Cardiac fibroblast (primary cell): Measurements from ENCODE around the gene MYH9.

ENCODE experiments used
- DNase-seq, 2 donors: peaks; one replicate each; pipeline versions ENCODE4 v3.0.0 to v3.0.0-alpha.2; 2010; ENCODE audit warnings: low read depth in 2 of 2
- H3K4me3 ChIP-seq, 2 donors: replicated peaks in 1 of 2; 1 replicate in 1 of 2; 2 replicates in 1 of 2; pipeline ENCODE4 v1.5.1; 2011; ENCODE audit warnings: low read depth in 2 of 2, low read length in 2 of 2, mild to moderate bottlenecking in 2 of 2, moderate library complexity in 1 of 2
- CTCF ChIP-seq: IDR thresholded peaks from one replicate; pipeline ENCODE4 v1.5.1; 2011; ENCODE audit warnings: low read depth, mild to moderate bottlenecking, low read length, inconsistent platforms

Gene MYH9

GRCh38 chr22:36303874-36304273, 83.9 kb downstream of the MYH9 start:
- TF ChIP-seq CTCF, result no peak
- DNase-seq, result no peak
- H3K4me3 ChIP-seq, result no peak overlapping the region

GRCh38 chr22:36303115-36303467, 84.7 kb downstream of the MYH9 start:
- DNase-seq, result no peak
- no peak overlapping the region for H3K4me3 ChIP-seq
- no peak for TF ChIP-seq CTCF

- TF ChIP-seq CTCF, result no peak
- no peak overlapping the region for H3K4me3 ChIP-seq
- DNase-seq, result no peak
Observed at GRCh38 chr22:36302439-36303114, 85.2 kb downstream of the MYH9 start.

- H3K4me3 ChIP-seq, result no peak overlapping the region
- DNase-seq, result peak in 1 of 2 donors; percentile 40
- no peak for TF ChIP-seq CTCF
Observed at GRCh38 chr22:36301851-36302250, 85.9 kb downstream of the MYH9 start.

- DNase-seq, result peak; percentile 67 to 69
- H3K4me3 ChIP-seq, result no peak overlapping the region
- peak; percentile 79 for TF ChIP-seq CTCF
Observed at GRCh38 chr22:36301384-36301828, 86.4 kb downstream of the MYH9 start.

- DNase-seq, result no peak
- TF ChIP-seq CTCF, result no peak
- no peak overlapping the region for H3K4me3 ChIP-seq
Observed at GRCh38 chr22:36300396-36301212, 87.2 kb downstream of the MYH9 start.
